Mesenteric fat pad (tissue), 1 donor: ENCODE measurements around the gene ADRA1B. TPM values are rescaled to one million over a fixed set of nuclear protein-coding genes. Genes with fewer than 3 reads are reported as not detected.

ENCODE experiments used
- DNase-seq: peaks from one replicate; pipeline ENCODE4 v3.0.0-alpha.2; 2020; ENCODE audit warnings: low spot score
- total RNA-seq: library from RNA; stranded (reverse); fragmentation: NEBNext Ultra II Directional; extraction: Animal tissue kit (Norgen Biotek cat#: 25700); gene quantifications from one replicate; pipeline ENCODE4 v1.2.1, GENCODE V29; 2021
- donor health status: DM: yes; HTN: yes; CAD: no.

The ADRA1B gene
- total RNA-seq, 1 donor from 2014 or later = 6.6 TPM

- DNase-seq = no peak
These were observed 12.0 kb downstream of the ADRA1B start for GRCh38 chr5:159928122-159928909.

DNA sequence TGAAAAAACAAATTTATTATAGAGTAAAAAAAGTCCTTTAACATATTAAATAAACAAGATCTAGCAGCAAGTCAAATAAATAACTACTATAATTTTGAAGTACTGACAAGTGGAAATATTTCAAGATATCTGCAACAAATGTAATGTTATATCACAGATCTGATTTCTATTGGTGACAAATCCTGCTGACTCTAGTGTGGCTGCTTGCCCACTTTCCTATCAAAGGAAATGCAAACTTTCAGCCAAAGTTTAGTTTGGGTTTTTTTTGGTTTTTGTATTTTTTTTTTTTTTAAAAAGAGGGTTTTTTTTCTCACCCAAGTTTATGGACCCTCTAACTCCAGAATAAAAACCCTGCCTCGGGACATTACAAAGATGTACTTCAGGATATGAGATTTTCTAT lies 12.9 kb downstream of the ADRA1B start:
- DNase-seq = no peak

DNA sequence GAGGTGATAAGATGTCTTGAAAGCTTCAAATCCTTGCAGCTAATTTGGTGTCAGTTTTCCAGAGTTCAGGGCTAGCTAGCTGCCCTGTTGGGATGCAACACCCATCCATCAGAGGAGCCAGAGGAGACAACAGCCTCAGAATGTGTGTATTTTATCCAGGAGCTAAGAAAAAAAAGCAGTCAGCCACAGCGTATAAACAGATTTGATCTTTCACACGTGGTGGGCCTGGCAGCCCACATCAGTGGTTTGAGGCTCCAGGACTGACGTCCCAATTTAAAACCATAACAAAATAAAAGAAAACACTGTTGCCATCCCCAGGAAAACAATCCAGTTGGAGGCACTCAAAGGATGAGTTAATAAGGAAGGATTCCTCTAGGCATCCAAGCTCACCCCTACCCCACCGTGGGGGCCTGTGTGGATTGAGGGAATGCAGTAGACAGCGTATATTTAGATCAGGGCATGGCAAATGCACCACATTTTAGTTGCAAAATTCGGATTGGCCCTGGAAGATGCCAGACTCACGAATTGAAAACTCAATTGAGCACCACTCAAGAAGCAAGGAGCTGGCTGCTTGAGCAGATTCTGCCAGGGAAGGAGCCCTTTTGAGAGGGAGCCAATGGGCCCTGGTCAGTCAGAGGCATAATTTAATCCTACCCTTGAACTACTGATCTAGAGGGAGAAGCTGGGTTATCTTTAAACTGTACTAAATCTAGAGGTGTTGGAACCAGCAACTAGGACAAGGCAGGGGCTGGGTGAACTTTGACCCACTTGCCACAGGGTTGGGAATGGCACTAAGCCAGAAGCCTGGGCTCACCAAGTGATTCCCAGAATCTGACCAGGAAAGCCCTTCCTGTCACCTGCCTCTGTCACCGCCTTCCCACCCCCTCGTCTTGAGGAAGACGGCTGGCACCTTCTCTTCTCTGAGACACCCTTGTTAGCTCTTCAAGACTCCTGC lies 17.5 kb downstream of the ADRA1B start:
- no peak for DNase-seq

GRCh38 chr5:159935946-159936345 lies 19.7 kb downstream of the ADRA1B start:
- DNase-seq = no peak

DNA sequence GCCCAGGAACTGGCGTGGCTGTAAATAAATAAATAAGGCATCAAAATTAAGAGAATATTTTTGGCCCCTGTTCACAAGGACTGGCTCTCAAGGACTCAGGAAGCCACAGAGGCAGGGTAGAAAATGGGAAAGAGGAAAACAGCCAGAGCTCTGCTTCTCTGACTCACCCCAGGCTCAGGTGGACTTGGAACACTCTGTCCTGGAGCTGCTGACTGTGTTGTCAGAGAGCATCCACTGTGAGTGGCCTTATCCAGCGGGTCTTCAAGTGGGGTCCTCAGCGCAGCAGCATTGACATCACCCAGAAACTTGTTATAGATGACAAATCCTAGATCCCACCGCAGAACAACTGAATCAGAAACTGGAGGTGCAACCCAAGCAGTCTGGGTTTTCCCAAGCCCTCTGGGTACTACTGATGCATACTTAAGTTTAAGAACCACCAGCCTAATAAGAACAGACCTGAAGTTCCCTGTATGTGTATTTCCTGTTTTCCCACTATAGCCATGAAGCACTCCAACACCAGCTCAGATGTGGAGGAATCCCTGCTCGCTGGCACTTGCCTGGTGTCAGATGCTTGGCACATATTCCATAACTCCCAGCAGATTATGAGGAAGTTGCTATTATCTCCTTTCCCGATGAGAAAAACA lies 20.5 kb downstream of the ADRA1B start:
- no peak for DNase-seq

GRCh38 chr5:159937580-159937979 lies 21.3 kb downstream of the ADRA1B start:
- no peak for DNase-seq

GRCh38 chr5:159943326-159943725 lies 27.0 kb downstream of the ADRA1B start:
- no peak for DNase-seq

DNA sequence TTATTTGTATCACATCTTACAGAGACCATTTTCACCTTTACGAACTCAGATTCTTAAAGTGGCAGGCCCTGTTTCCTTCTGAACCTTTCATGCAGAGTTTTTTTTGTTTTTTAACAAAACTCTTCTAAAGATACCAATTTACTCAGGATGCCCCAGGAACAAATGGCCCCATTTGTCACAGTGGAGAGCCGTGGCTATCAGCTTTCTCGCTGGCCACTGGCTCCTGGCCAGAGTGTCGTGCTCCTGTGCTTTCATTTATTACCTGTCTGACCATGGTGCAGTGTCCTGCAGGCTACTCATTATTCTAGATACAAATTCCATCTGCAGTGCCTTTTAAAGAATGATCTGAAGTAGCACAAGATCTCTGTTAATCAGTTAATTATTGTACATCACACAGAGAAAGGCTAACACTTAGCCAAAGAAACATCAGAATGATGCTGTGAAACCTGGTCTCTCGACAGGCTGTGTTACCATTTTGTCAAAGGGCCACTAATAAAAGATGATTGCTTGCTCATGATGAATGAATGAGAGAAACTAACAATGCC lies 27.8 kb downstream of the ADRA1B start:
- no peak for DNase-seq

GRCh38 chr5:159945359-159945758 lies 29.1 kb downstream of the ADRA1B start:
- DNase-seq = no peak

- DNase-seq = no peak
These were observed 31.6 kb downstream of the ADRA1B start for GRCh38 chr5:159947708-159948358.

- no peak for DNase-seq
These were observed 35.1 kb downstream of the ADRA1B start for GRCh38 chr5:159951387-159951786.

DNA sequence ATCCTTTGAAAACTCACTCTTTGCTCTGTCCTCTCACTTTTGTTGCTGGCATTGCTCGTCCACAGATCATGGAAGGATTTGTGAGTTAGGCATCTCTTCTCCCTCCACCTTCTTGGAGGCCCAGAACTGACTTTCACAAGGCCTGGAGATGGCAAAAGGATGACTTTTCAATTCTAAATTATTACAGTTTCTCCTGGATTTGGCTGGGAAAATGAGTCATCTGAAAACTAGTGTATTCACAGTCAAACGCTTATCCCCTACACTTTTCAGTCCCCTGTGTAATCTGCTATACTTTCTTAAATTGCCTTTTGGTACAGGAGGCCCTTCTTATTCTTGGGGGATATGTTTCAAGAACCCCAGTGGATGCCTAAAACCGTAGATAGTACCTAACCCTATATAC lies 35.6 kb downstream of the ADRA1B start:
- DNase-seq = no peak

GRCh38 chr5:159953609-159954008 lies 37.3 kb downstream of the ADRA1B start:
- DNase-seq = no peak

DNA sequence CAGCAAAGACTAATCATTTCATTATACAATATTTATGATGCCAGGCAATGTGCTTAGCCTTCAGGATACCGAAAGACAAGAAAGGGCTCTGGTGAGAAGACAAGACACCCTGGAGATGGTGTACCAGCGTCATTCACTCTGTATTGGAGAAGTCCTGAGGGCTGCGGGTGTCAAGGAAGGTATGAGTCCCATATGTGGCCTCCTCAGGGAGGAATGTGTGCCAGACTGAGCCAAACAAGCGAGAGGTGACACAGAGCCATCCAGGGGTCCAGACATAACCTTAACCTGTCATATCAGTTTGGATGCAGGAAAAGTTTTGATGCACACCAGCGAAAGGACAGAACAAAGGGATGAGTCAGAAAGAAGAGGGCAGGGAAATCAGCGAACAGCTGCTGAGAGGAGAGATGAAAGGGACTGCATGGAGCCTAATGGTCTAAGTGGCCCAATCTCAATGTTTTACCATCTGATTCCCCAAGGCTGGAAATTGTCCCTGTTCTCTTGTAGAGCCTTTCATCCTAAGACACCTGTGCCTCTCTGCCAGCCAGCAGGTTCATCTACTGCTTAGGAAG lies 38.9 kb downstream of the ADRA1B start:
- DNase-seq = no peak

DNA sequence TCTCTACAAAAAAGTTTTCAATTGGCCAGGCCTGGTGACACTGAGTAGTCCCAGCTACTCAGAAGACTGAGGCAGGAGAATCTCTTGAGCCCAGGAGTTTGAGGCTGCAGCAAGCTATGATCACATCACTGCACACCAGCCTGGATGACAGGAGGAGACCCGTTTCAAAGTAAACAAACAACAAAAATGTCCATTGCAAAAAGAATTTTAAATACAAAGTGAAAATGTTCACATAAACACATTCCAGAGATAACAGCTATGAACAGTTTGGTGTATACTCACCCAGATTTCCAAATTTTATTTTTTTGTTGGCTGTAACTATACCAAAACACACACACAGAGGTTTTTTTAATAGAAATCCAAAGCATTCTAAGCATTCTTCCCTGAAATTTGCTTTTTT lies 39.8 kb downstream of the ADRA1B start:
- no peak for DNase-seq

DNA sequence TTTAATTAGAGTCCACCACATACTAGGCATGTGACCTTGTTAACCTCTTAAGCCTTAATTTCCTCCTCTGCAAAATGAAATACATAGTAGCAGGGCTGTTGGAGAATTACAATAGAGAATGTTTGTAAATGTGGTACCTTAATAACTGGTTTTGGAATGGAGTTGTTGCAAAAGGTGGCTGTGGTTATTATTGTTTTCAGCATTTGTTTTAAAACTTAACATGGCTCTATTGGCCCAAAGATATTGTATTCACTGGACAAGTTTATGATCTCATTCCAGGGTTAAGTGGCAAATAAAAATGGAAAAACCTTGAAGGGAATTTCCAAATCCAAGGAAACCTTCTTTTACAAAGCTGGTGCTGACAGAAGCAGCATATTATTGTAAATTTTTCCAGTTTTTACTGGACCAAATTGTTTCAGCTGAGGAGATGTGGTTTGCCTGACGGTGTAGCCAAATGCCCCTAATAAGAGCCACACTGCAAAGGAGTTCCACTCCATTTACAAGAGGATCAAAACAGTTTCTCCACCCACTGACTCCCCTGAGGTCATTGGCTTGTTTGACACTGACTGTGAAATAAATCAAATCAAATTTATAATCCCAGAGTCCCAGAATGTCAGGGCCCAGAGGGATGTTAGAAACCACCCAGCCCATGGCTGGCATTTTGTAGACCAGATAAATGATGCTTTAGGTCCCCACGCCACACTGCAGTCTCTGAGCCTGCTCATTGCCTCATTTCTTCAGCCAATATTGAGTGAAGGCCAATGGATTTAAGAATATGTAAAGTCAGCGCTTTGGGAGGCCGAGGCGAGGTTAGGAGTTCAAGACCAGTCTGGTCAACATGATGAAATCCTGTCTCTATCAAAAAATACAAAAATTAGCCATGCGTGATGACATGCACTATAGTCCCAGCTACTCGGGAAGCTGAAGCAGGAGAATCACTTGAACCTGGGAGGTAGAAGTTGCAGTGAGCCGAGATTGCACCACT lies 45.2 kb downstream of the ADRA1B start:
- no peak for DNase-seq

GRCh38 chr5:159962214-159962613 lies 45.9 kb downstream of the ADRA1B start:
- DNase-seq = no peak

GRCh38 chr5:159963935-159964334 lies 47.7 kb downstream of the ADRA1B start:
- no peak for DNase-seq
